ENCODE results near the gene WNK2. TPM values are rescaled to one million over a fixed set of nuclear protein-coding genes. Genes with fewer than 3 reads are reported as not detected.

The WNK2 gene
- total RNA-seq, 1 experiment from 2014 or later, result 69.4 TPM

- Histone ChIP-seq H4K91ac (ENCODE audit: insufficient read length, low read depth, low read length) (no peak overlapping the region), H2BK12ac (ENCODE audit: insufficient read length, low read depth, low read length) (no peak overlapping the region), H3K23me2 (ENCODE audit: insufficient read length, low read depth, low read length, poor library complexity, severe bottlenecking) (no peaks in the 10 kb centered on the region), H3K23ac (ENCODE audit: insufficient read length, low read depth, low read length) (no peak overlapping the region), H3K9me3 (ENCODE audit: control insufficient read depth, low read depth, low read length) (no peaks in the 10 kb centered on the region), H2BK120ac (ENCODE audit: low read depth, low read length, poor library complexity, severe bottlenecking) (no peak overlapping the region), H4K5ac (ENCODE audit: insufficient read length, low read depth, low read length) (no peak overlapping the region), H3K79me2 (ENCODE audit: insufficient read depth, low read length) (no peaks in the 10 kb centered on the region), H3K27ac (ENCODE audit: insufficient read length, low read depth, low read length) (no peak overlapping the region), H2BK5ac (ENCODE audit: insufficient read length, low read length) (no peak overlapping the region), H3T11ph (ENCODE audit: low read length) (no peak overlapping the region), H2AK5ac (ENCODE audit: insufficient read length, low read length) (no peak overlapping the region), H4K8ac (replicated peaks; ENCODE audit: insufficient read length, low read depth, low read length) (no peak overlapping the region), H3K18ac (ENCODE audit: insufficient read length, low read depth, low read length) (no peak overlapping the region), H3K4me2 (ENCODE audit: insufficient read depth, insufficient read length, low read length) (no peak overlapping the region), H3K27me3 (ENCODE audit: insufficient read depth, low read length) (no peaks in the 10 kb centered on the region), H4K20me1 (ENCODE audit: control insufficient read depth, insufficient read depth, insufficient read length) (no peaks in the 10 kb centered on the region), H3K9ac (ENCODE audit: extremely low read depth, insufficient read length, low read length) (no peak overlapping the region), H3K79me1 (ENCODE audit: insufficient read depth, low read depth, low read length, poor library complexity, severe bottlenecking) (no peaks in the 10 kb centered on the region), H2BK20ac (ENCODE audit: low read depth, low read length, poor library complexity, severe bottlenecking) (no peak overlapping the region), H3K4ac (ENCODE audit: low read depth, low read length) (no peak overlapping the region), H2BK15ac (ENCODE audit: low read depth, low read length) (no peak overlapping the region), H2AFZ (ENCODE audit: low read length) (no peak overlapping the region), H3K14ac (ENCODE audit: insufficient read depth, low read length) (no peak overlapping the region), H3K4me1 (ENCODE audit: insufficient read depth, low read length) (peaks cover 3% of the 10 kb centered on the region; the same call in 1 of the 2 replicates), H3K56ac (ENCODE audit: insufficient read length, low read depth, low read length) (no peak overlapping the region)
- WGBS (ENCODE audit: extremely low coverage, insufficient read length, low lambda C conversion rate), result no CpG with 5 or more reads among the region's 7 CpGs
- Mint-ChIP-seq H3K4me1 (peaks cover 24 to 25% of the 10 kb centered on the region in 2 experiments), H3K9me3 (no peaks in the 10 kb centered on the region), H3K27me3 (ENCODE audit: low read depth) (no peaks in the 10 kb centered on the region), H3K36me3 (ENCODE audit: insufficient read depth in 1 of 3, low read depth in 3 of 3) (peaks cover 0 to 4% (median 2%) of the 10 kb centered on the region in 3 experiments; a peak in 4 of 7 replicates), H3K27ac (peak overlapping the region in 1 of 3 experiments; percentile 93; a peak in 2 of 7 replicates), H3K4me3 (no peak overlapping the region)
- no peak for DNase-seq
- TF ChIP-seq CTCF (conservative IDR thresholded peaks at IDR 0.05), result no peak
Measured at GRCh38 chr9:93228030-93228429, 44.1 kb downstream of the WNK2 start.

Data from H9 (cell line).